Keratinocyte (primary cell): Measurements from ENCODE around the gene TNS2.

Source experiments
- EZH2 ChIP-seq: IDR thresholded peaks from one replicate; pipeline ENCODE4 v1.6.1; 2012; ENCODE audit warnings: inconsistent platforms, mild to moderate bottlenecking, low read length, moderate library complexity
- TF ChIP-seq, protein P1 (sequence below), 3 experiments: IDR thresholded peaks in 1 of 3; conservative IDR thresholded peaks in 1 of 3; optimal IDR thresholded peaks in 1 of 3; 2 replicates in 2 of 3; 3 replicates in 1 of 3; pipeline versions ENCODE3 to v1.5.1; 2011; ENCODE audit warnings: low read length in 3 of 3, mild to moderate bottlenecking in 3 of 3, moderate library complexity in 2 of 3, control low read depth in 1 of 3, inconsistent platforms in 1 of 3; ENCODE audit not compliant: insufficient read depth in 2 of 3; ENCODE audit errors: extremely low read depth in 1 of 3

- TF ChIP-seq, protein P1, sequence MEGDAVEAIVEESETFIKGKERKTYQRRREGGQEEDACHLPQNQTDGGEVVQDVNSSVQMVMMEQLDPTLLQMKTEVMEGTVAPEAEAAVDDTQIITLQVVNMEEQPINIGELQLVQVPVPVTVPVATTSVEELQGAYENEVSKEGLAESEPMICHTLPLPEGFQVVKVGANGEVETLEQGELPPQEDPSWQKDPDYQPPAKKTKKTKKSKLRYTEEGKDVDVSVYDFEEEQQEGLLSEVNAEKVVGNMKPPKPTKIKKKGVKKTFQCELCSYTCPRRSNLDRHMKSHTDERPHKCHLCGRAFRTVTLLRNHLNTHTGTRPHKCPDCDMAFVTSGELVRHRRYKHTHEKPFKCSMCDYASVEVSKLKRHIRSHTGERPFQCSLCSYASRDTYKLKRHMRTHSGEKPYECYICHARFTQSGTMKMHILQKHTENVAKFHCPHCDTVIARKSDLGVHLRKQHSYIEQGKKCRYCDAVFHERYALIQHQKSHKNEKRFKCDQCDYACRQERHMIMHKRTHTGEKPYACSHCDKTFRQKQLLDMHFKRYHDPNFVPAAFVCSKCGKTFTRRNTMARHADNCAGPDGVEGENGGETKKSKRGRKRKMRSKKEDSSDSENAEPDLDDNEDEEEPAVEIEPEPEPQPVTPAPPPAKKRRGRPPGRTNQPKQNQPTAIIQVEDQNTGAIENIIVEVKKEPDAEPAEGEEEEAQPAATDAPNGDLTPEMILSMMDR (optimal IDR thresholded peaks at IDR 0.05 in 1 of 3, IDR thresholded peaks at IDR 0.05 in 1 of 3, conservative IDR thresholded peaks at IDR 0.05 in 1 of 3; ENCODE audit: extremely low read depth in 1 of 3, insufficient read depth in 2 of 3, low read length in 3 of 3) = no peak
- no peak for TF ChIP-seq EZH2
Observed at GRCh38 chr12:53036802-53037201, 13.1 kb upstream of the TNS2 start.
